ENCODE measurements around the gene CCNL2.

Gene CCNL2

DNA sequence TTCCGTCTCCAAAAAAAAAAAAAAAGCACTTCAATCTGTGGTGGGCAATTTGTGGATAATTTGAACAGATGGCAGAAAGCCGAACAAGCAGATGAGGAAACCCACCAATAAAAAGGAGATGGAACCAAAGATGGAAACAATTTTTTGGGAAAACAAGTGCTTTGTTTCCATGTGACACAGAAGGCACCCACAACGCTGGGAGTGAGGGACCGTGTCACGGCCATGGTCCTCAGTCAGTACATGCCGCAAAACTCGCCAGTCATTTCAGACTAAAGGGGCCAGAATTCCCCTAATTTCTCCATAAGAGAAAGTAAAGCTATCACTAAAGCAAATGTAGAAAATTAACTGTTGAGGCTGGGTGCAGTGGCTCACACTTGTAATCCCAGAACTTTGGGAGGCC lies 5.0 kb downstream of the CCNL2 start:
- H3K9me3 ChIP-seq (ENCODE audit: insufficient read depth, low read depth, low read length), result no peaks in the 10 kb centered on the region
- H2AFZ ChIP-seq (ENCODE audit: low read length), result no peak overlapping the region
- H4K20me1 ChIP-seq (ENCODE audit: insufficient read depth, low read length, poor library complexity, severe bottlenecking), result peaks cover 22% of the 10 kb centered on the region
- H3K4me2 ChIP-seq (ENCODE audit: low read depth, low read length, poor library complexity, severe bottlenecking), result no peak overlapping the region
- H3K9me2 ChIP-seq (replicated peaks; ENCODE audit: low read depth, low read length), result no peaks in the 10 kb centered on the region
- peaks cover 6% of the 10 kb centered on the region for H3K27me3 ChIP-seq (ENCODE audit: insufficient read depth, low read length, poor library complexity, severe bottlenecking)
- H3K4me3 ChIP-seq (ENCODE audit: low read length, poor library complexity, severe bottlenecking), result no peak overlapping the region
- peaks cover 63% of the 10 kb centered on the region for H3K79me2 ChIP-seq (ENCODE audit: insufficient read depth, low read length)
- TF ChIP-seq EZH2phosphoT487 (IDR thresholded peaks at IDR 0.05; ENCODE audit: borderline replicate concordance), result no peak
- TF ChIP-seq, protein P1, sequence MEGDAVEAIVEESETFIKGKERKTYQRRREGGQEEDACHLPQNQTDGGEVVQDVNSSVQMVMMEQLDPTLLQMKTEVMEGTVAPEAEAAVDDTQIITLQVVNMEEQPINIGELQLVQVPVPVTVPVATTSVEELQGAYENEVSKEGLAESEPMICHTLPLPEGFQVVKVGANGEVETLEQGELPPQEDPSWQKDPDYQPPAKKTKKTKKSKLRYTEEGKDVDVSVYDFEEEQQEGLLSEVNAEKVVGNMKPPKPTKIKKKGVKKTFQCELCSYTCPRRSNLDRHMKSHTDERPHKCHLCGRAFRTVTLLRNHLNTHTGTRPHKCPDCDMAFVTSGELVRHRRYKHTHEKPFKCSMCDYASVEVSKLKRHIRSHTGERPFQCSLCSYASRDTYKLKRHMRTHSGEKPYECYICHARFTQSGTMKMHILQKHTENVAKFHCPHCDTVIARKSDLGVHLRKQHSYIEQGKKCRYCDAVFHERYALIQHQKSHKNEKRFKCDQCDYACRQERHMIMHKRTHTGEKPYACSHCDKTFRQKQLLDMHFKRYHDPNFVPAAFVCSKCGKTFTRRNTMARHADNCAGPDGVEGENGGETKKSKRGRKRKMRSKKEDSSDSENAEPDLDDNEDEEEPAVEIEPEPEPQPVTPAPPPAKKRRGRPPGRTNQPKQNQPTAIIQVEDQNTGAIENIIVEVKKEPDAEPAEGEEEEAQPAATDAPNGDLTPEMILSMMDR (conservative IDR thresholded peaks at IDR 0.05; ENCODE audit: low read length), result no peak
- H3K9ac ChIP-seq (ENCODE audit: low read depth, low read length, poor library complexity, severe bottlenecking), result no peak overlapping the region
- peaks cover 71% of the 10 kb centered on the region; the same call in 1 of the 2 replicates for H3K36me3 ChIP-seq (ENCODE audit: insufficient read depth, low read length)
- peaks cover 18% of the 10 kb centered on the region for H3K4me1 ChIP-seq (ENCODE audit: insufficient read depth, low read length, poor library complexity, severe bottlenecking)
- H3F3A ChIP-seq (ENCODE audit: low read depth), result peaks cover 4% of the 10 kb centered on the region; the same call in 1 of the 2 replicates

DNA sequence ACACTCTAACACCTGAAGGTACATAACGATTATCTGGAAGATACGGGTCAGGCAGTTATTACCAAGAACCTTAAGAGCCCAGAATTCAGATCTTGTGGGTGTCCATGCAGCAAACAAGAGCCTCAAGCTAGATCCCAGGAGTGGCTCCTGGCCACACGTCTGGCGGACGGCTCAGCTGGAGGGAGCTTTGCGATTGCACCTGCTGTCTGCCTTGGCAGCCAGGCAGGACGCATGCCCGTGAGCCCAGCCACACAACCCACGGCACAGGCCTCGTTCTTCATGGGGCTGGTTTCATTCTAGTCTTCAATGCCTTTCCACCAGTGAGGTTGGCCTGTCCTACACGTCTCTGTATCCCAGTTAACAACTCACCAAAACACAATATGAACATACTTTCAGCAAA lies 5.7 kb downstream of the CCNL2 start:
- Histone ChIP-seq H3K9me2 (replicated peaks; ENCODE audit: low read depth, low read length) (no peaks in the 10 kb centered on the region), H3F3A (ENCODE audit: low read depth) (peaks cover 4% of the 10 kb centered on the region; the same call in 1 of the 2 replicates), H3K27me3 (ENCODE audit: insufficient read depth, low read length, poor library complexity, severe bottlenecking) (no peaks in the 10 kb centered on the region), H3K36me3 (ENCODE audit: insufficient read depth, low read length) (peaks cover 77% of the 10 kb centered on the region; the same call in 1 of the 2 replicates), H3K9me3 (ENCODE audit: insufficient read depth, low read depth, low read length) (no peaks in the 10 kb centered on the region), H3K4me1 (ENCODE audit: insufficient read depth, low read length, poor library complexity, severe bottlenecking) (peaks cover 16% of the 10 kb centered on the region), H3K4me2 (ENCODE audit: low read depth, low read length, poor library complexity, severe bottlenecking) (no peak overlapping the region), H3K4me3 (ENCODE audit: low read length, poor library complexity, severe bottlenecking) (no peak overlapping the region), H3K79me2 (ENCODE audit: insufficient read depth, low read length) (peaks cover 57% of the 10 kb centered on the region), H2AFZ (ENCODE audit: low read length) (no peak overlapping the region), H3K9ac (ENCODE audit: low read depth, low read length, poor library complexity, severe bottlenecking) (no peak overlapping the region), H4K20me1 (ENCODE audit: insufficient read depth, low read length, poor library complexity, severe bottlenecking) (peaks cover 21% of the 10 kb centered on the region)
- TF ChIP-seq EZH2phosphoT487 (IDR thresholded peaks at IDR 0.05; ENCODE audit: borderline replicate concordance), result no peak
- TF ChIP-seq, protein P1 (conservative IDR thresholded peaks at IDR 0.05; ENCODE audit: low read length), result no peak

DNA sequence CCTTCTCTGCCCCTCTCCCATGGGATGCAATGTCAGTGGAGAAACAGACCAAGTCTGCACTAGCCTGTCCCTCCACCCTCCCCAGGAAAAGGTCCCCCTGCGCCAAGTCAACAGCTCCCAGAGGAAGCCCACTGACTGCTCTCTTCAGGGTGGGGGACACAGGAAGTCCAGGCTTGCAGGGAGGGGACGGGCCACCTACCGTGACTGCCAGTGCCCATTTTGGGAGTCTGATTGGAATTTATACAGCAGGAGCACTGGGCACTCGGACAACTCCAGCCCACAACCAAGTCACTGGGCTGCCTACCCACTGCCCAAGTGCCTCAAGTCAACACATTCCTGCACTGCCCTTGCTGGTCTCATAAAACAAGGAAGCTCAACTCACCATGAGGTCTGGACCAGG lies 6.1 kb downstream of the CCNL2 start:
- H2AFZ ChIP-seq (ENCODE audit: low read length), result no peak overlapping the region
- H4K20me1 ChIP-seq (ENCODE audit: insufficient read depth, low read length, poor library complexity, severe bottlenecking), result peaks cover 17% of the 10 kb centered on the region
- H3K9ac ChIP-seq (ENCODE audit: low read depth, low read length, poor library complexity, severe bottlenecking), result no peak overlapping the region
- no peaks in the 10 kb centered on the region for H3K27me3 ChIP-seq (ENCODE audit: insufficient read depth, low read length, poor library complexity, severe bottlenecking)
- no peak overlapping the region for H3K4me2 ChIP-seq (ENCODE audit: low read depth, low read length, poor library complexity, severe bottlenecking)
- no peak for TF ChIP-seq EZH2phosphoT487 (IDR thresholded peaks at IDR 0.05; ENCODE audit: borderline replicate concordance)
- no peaks in the 10 kb centered on the region for H3K9me2 ChIP-seq (replicated peaks; ENCODE audit: low read depth, low read length)
- no peaks in the 10 kb centered on the region for H3K9me3 ChIP-seq (ENCODE audit: insufficient read depth, low read depth, low read length)
- peaks cover 82% of the 10 kb centered on the region; the same call in 1 of the 2 replicates for H3K36me3 ChIP-seq (ENCODE audit: insufficient read depth, low read length)
- H3K79me2 ChIP-seq (ENCODE audit: insufficient read depth, low read length), result peaks cover 52% of the 10 kb centered on the region
- peaks cover 12% of the 10 kb centered on the region for H3K4me1 ChIP-seq (ENCODE audit: insufficient read depth, low read length, poor library complexity, severe bottlenecking)
- H3K4me3 ChIP-seq (ENCODE audit: low read length, poor library complexity, severe bottlenecking), result no peak overlapping the region
- H3F3A ChIP-seq (ENCODE audit: low read depth), result peaks cover 4% of the 10 kb centered on the region; the same call in 1 of the 2 replicates

DNA sequence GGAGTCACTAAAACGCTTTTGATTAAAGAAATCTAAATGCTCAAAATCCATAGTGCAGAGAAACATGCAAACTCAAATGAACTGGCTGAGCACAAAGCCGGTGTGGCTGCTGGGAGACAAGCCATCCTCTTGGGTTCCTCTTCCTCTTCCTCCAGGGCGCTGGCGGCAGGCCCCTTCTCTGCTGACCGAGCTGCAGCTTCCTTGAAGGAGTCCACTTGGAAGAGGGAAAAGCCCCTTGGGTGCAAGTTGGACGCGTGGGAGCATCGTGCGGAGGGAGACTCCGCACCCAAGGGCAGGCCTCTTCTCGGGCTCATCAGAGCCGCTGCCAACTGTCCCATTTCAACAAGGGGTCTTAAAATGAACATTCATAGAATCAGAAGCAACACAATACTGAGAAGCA lies 7.9 kb downstream of the CCNL2 start:
- TF ChIP-seq, protein P1 (conservative IDR thresholded peaks at IDR 0.05; ENCODE audit: low read length), result no peak
- no peak for TF ChIP-seq EZH2phosphoT487 (IDR thresholded peaks at IDR 0.05; ENCODE audit: borderline replicate concordance)
- peaks cover 8% of the 10 kb centered on the region for H4K20me1 ChIP-seq (ENCODE audit: insufficient read depth, low read length, poor library complexity, severe bottlenecking)
- H3K9ac ChIP-seq (ENCODE audit: low read depth, low read length, poor library complexity, severe bottlenecking), result no peak overlapping the region
- no peaks in the 10 kb centered on the region for H3K27me3 ChIP-seq (ENCODE audit: insufficient read depth, low read length, poor library complexity, severe bottlenecking)
- H3K9me2 ChIP-seq (replicated peaks; ENCODE audit: low read depth, low read length), result no peaks in the 10 kb centered on the region
- H3K9me3 ChIP-seq (ENCODE audit: insufficient read depth, low read depth, low read length), result no peaks in the 10 kb centered on the region
- no peak overlapping the region for H3K4me2 ChIP-seq (ENCODE audit: low read depth, low read length, poor library complexity, severe bottlenecking)
- no peak overlapping the region for H3K4me3 ChIP-seq (ENCODE audit: low read length, poor library complexity, severe bottlenecking)
- peaks cover 91% of the 10 kb centered on the region for H3K36me3 ChIP-seq (ENCODE audit: insufficient read depth, low read length)
- no peaks in the 10 kb centered on the region for H3K4me1 ChIP-seq (ENCODE audit: insufficient read depth, low read length, poor library complexity, severe bottlenecking)
- peaks cover 35% of the 10 kb centered on the region for H3K79me2 ChIP-seq (ENCODE audit: insufficient read depth, low read length)
- H2AFZ ChIP-seq (ENCODE audit: low read length), result no peak overlapping the region
- H3F3A ChIP-seq (ENCODE audit: low read depth), result peaks cover 4% of the 10 kb centered on the region; the same call in 1 of the 2 replicates
